ENCODE data around the gene AGBL5.

DNA sequence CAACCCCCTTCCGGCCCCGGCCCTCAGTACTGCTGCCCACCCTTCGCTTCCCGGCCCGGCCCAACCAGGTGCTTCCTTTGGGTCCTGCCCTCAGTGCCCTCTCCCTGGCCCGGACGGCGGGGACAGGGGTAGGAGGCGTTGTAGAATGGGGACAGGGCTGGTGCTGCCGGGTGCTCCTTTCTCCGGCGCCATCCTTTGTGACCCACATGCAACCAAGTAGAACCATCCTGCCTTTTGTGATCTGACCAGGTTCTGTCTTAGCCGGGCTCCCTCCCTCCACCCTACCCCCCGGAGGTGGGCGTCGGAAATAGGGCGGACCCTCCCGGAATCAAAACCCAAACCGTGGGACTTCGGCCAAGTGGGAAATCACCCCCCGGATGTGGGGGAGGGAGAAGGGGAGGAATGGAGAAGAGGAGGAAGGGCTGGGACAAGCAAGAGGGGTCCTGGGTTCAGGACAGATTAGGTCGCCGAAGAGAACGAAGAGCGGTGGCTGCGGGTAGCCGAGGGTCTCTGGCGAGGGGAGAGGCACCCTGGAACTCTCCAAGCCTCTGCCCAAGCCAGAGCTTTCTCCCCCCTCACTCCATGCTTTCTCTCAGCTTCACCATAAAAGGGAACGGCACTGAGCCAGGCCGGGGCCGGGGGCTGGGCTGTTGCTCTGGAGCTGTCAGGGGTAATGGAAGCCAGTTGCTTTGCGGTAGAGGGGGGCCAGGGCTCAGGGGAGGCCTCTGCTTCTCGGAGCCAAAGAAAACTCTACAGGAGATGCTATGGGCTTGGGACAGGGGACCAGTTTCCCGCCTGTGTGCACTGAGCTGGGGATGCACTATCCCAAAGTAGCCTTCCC is 20.7 kb downstream of the AGBL5 start:
- TF ChIP-seq EZH2 (IDR thresholded peaks at IDR 0.05) (no peak), POLR2AphosphoS5 (IDR thresholded peaks at IDR 0.05; ENCODE audit: borderline replicate concordance, low read depth, low read length) (no peak; the same call in 1 of the 2 replicates), FOXP2 (optimal IDR thresholded peaks at IDR 0.05; ENCODE audit: control extremely low read depth, extremely low read length, insufficient read depth) (no peak)

Data from SK-N-MC (cell line).